Activated CD4-positive, alpha-beta T cell treated with anti-CD3 and anti-CD28 coated beads, Interleukin-2, amount 10 ng/mL, durations not matched to agents 7 days and 5 days (primary cell): ENCODE measurements around the gene HPX. TPM values are rescaled to one million over a fixed set of nuclear protein-coding genes. Genes with fewer than 3 reads are reported as not detected.
A peak's percentile ranks its signal among the peaks of the same experiment; 100 is the strongest.

ENCODE experiments used
- CTCF ChIA-PET: fragments of 350-600 bp; sonication (Branson Sonifier 250); formaldehyde crosslinking; loops from one replicate; lab custom pipeline; 2021; ENCODE audit warnings: antibody characterized with exemption; lab: Charles Lee
- POLR2A ChIA-PET: fragments of 350-600 bp; sonication (Branson Sonifier 250); formaldehyde crosslinking; loops from one replicate; lab custom pipeline; 2021; ENCODE audit warnings: antibody characterized with exemption; lab: Charles Lee
- DNase-seq: peaks from one replicate; pipeline ENCODE4 v3.0.0-alpha.2; 2020
- H3K27ac Mint-ChIP-seq: one replicate; pipeline ENCODE4 v1.8.0; 2021; ENCODE audit warnings: mild to moderate bottlenecking, moderate library complexity, mixed read lengths
- H3K27me3 Mint-ChIP-seq: one replicate; pipeline ENCODE4 v1.8.0; 2021; ENCODE audit warnings: mixed read lengths
- H3K36me3 Mint-ChIP-seq: one replicate; pipeline ENCODE4 v1.8.0; 2021; ENCODE audit warnings: low read depth, mixed read lengths
- H3K4me1 Mint-ChIP-seq: one replicate; pipeline ENCODE4 v1.8.0; 2021; ENCODE audit warnings: mixed read lengths
- H3K4me3 Mint-ChIP-seq: one replicate; pipeline ENCODE4 v1.8.0; 2021; ENCODE audit warnings: mild to moderate bottlenecking, moderate library complexity, mixed read lengths
- H3K9me3 Mint-ChIP-seq: one replicate; pipeline ENCODE4 v1.8.0; 2021; ENCODE audit warnings: mixed read lengths
- total RNA-seq, 2 experiments: library from RNA; stranded (reverse); gene quantifications; one replicate each; pipeline ENCODE4 v1.2.3, GENCODE V29; 2021

Gene HPX
- total RNA-seq, 2 experiments from 2014 or later: 0.35 TPM; not detected in 1

- Mint-ChIP-seq H3K9me3 (no peaks in the 10 kb centered on the region), H3K27me3 (peaks cover 37% of the 10 kb centered on the region), H3K4me3 (no peak overlapping the region), H3K36me3 (no peaks in the 10 kb centered on the region), H3K27ac (no peak overlapping the region), H3K4me1 (no peaks in the 10 kb centered on the region)
- DNase-seq: no peak
- POLR2A ChIA-PET: no interaction called here
- CTCF ChIA-PET: interaction anchor here (0.8 to 1.8 kb wide), 5 partner anchors 10 to 49 kb away, joined by 3 to 7 read pairs (median 4); no protein-coding TSS in a partner anchor
Measured at GRCh38 chr11:6427516-6427915, 13.3 kb downstream of the HPX start.

DNA sequence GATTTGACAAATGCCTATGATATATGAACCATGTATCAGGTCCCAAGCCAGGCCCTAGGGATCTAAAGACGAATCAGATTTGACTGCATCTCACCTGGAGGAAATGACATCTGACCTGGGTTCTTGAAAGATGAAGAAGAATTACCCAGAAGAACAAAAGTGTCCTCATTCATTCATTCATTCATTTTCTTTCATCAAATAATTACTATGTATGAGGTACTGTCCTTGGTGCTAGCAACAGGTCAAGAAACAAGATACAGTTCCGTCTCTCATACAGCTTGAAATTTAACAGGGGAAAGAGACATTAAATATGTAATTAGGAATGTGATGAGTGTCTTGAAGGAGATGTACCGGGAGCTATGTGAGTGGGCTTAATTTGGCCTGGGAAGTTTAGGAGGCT lies 20.1 kb downstream of the HPX start:
- Mint-ChIP-seq H3K4me1 (peaks cover 7% of the 10 kb centered on the region), H3K27ac (no peak overlapping the region), H3K36me3 (no peaks in the 10 kb centered on the region), H3K4me3 (no peak overlapping the region), H3K27me3 (peaks cover 45% of the 10 kb centered on the region), H3K9me3 (no peaks in the 10 kb centered on the region)
- DNase-seq: no peak
- ChIA-PET POLR2A (no interaction called here), CTCF (interaction anchor here (1.4 to 2.8 kb wide), 4 partner anchors 9 to 48 kb away, joined by 3 to 12 read pairs (median 6); no protein-coding TSS in a partner anchor)

- Mint-ChIP-seq H3K4me3 (peak within 1 kb of the TSS; percentile 76), H3K4me1 (peaks cover 7% of the 10 kb centered on the region), H3K36me3 (no peaks in the 10 kb centered on the region), H3K27me3 (peaks cover 32% of the 10 kb centered on the region), H3K27ac (peak within 1 kb of the TSS; percentile 63), H3K9me3 (no peaks in the 10 kb centered on the region)
- peak; percentile 64 for DNase-seq
- CTCF ChIA-PET: interaction anchor here (0.6 to 1.9 kb wide), 10 partner anchors 9 to 1781 kb away, joined by 3 to 12 read pairs (median 4); partner anchors contain the start of genes HPX and SMPD1
- POLR2A ChIA-PET: interaction anchor here (0.6 to 1.4 kb wide), 2 partner anchors 16 to 25 kb away, joined by 3 to 11 read pairs; no protein-coding TSS in a partner anchor
Measured at GRCh38 chr11:6419009-6419631, 21.7 kb downstream of the HPX start, which contains the start of gene APBB1. Gene APBB1 (minus strand): TSS chr11:6419094. CDS start chr11:6411347, 7,747 bp downstream.

GRCh38 chr11:6418557-6419008 lies 22.2 kb downstream of the HPX start:
- Mint-ChIP-seq H3K4me1 (peaks cover 7% of the 10 kb centered on the region), H3K36me3 (no peaks in the 10 kb centered on the region), H3K4me3 (no peak overlapping the region), H3K9me3 (no peaks in the 10 kb centered on the region), H3K27me3 (peaks cover 27% of the 10 kb centered on the region), H3K27ac (no peak overlapping the region)
- ChIA-PET POLR2A (interaction anchor here (0.6 to 1.4 kb wide), 2 partner anchors 16 to 25 kb away, joined by 3 to 11 read pairs; no protein-coding TSS in a partner anchor), CTCF (interaction anchor here (0.6 to 1.7 kb wide), 10 partner anchors 9 to 1782 kb away, joined by 3 to 5 read pairs (median 4); partner anchors contain the start of genes HPX and SMPD1)
- no peak for DNase-seq

DNA sequence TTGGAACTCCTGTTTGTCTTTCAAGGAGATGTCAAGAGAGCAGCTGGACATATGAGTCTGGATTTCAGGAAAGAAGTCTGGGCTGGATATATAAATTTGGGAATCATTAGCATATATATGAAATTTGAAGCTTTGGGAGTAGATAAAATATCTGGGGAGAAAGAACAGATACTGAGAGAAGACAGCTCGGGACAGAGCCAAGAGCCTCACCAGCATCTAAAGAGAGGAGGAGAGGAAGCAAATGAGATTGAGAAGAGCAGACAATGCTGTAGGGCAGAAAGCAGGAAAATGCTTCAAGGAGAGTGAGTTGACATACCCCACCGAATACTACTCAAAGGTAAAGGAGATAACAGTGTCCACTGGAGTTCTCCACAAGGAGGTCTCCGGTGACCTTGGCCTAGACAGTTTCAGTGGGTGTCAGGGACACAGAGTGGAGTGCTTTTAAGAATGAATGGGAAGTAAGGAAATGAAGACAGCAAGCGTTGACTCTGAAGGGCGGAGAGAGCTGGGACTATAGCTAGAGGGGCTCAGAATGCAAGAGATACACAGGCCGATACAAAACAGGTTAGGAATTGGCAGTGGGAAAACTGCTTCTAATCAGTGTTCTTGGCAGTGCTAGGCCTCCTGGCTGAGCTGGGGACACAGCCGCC lies 22.8 kb downstream of the HPX start:
- peaks cover 11% of the 10 kb centered on the region for H3K4me1 Mint-ChIP-seq
- H3K36me3 Mint-ChIP-seq: no peaks in the 10 kb centered on the region
- POLR2A ChIA-PET: no interaction called here
- no peak overlapping the region for H3K4me3 Mint-ChIP-seq
- no peak for DNase-seq
- no peaks in the 10 kb centered on the region for H3K9me3 Mint-ChIP-seq
- peaks cover 21% of the 10 kb centered on the region for H3K27me3 Mint-ChIP-seq
- CTCF ChIA-PET: interaction anchor here (0.6 to 1.7 kb wide), 14 partner anchors 8 to 1782 kb away, joined by 3 to 6 read pairs (median 4); partner anchors contain the start of genes HPX and SMPD1
- no peak overlapping the region for H3K27ac Mint-ChIP-seq

GRCh38 chr11:6415797-6416196 lies 25.0 kb downstream of the HPX start:
- Mint-ChIP-seq H3K4me3 (no peak overlapping the region), H3K4me1 (peaks cover 16% of the 10 kb centered on the region), H3K36me3 (peaks cover 5% of the 10 kb centered on the region), H3K27ac (no peak overlapping the region), H3K27me3 (peaks cover 5% of the 10 kb centered on the region), H3K9me3 (no peaks in the 10 kb centered on the region)
- no peak for DNase-seq
- POLR2A ChIA-PET: no interaction called here
- CTCF ChIA-PET: interaction anchor here (1.1 kb wide), 1 partner anchor 10 kb away, joined by 3 read pairs; no protein-coding TSS in a partner anchor

DNA sequence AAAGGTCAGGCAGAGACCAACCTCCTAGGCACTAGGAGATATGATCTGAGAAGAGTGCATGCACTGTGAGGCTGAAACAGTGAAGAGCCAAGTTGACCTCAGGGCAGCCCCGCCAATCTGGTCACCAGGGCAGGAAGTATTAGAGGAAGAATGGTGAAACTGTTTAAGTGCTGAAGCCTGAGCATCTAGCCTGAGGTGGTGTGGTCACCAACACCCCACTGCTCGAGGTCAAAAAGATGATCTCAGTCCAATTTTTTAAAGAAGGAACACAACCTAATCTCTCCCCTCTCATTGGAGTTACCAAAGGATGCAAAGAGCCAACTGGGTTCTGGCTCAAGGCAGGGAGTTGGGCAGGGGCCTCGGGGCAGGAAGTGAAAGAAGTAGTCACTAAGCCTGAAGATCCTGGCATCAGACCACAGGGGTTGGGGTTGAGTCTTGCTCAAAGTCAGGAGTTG lies 25.9 kb downstream of the HPX start:
- Mint-ChIP-seq H3K4me1 (peaks cover 14% of the 10 kb centered on the region), H3K9me3 (no peaks in the 10 kb centered on the region), H3K27ac (no peak overlapping the region), H3K36me3 (peaks cover 9% of the 10 kb centered on the region), H3K27me3 (peaks cover 3% of the 10 kb centered on the region), H3K4me3 (no peak overlapping the region)
- peak; percentile 27 for DNase-seq
- ChIA-PET POLR2A (no interaction called here), CTCF (interaction anchor here (0.8 to 1.8 kb wide), 3 partner anchors 12 to 253 kb away, joined by 3 to 5 read pairs (median 3); no protein-coding TSS in a partner anchor)

GRCh38 chr11:6413791-6414201 lies 27.0 kb downstream of the HPX start:
- CTCF ChIA-PET: interaction anchor here (0.9 to 1.8 kb wide), 6 partner anchors 9 to 37 kb away, joined by 4 to 7 read pairs (median 4); no protein-coding TSS in a partner anchor
- Mint-ChIP-seq H3K9me3 (no peaks in the 10 kb centered on the region), H3K4me1 (peaks cover 14% of the 10 kb centered on the region), H3K27ac (no peak overlapping the region), H3K27me3 (no peaks in the 10 kb centered on the region), H3K4me3 (no peak overlapping the region), H3K36me3 (peaks cover 18% of the 10 kb centered on the region)
- peak; percentile 69 for DNase-seq
- POLR2A ChIA-PET: interaction anchor here (1.2 kb wide), 1 partner anchor 24 kb away, joined by 3 read pairs; the partner anchor contains the start of gene SMPD1

GRCh38 chr11:6411594-6412031 lies 29.2 kb downstream of the HPX start:
- H3K36me3 Mint-ChIP-seq: peaks cover 21% of the 10 kb centered on the region
- ChIA-PET POLR2A (no interaction called here), CTCF (interaction anchor here (1.1 to 1.9 kb wide), 5 partner anchors 9 to 32 kb away, joined by 3 to 9 read pairs (median 4); no protein-coding TSS in a partner anchor)
- no peaks in the 10 kb centered on the region for H3K27me3 Mint-ChIP-seq
- no peak for DNase-seq
- H3K9me3 Mint-ChIP-seq: no peaks in the 10 kb centered on the region
- peaks cover 27% of the 10 kb centered on the region for H3K4me1 Mint-ChIP-seq
- no peak overlapping the region for H3K4me3 Mint-ChIP-seq
- H3K27ac Mint-ChIP-seq: no peak overlapping the region

DNA sequence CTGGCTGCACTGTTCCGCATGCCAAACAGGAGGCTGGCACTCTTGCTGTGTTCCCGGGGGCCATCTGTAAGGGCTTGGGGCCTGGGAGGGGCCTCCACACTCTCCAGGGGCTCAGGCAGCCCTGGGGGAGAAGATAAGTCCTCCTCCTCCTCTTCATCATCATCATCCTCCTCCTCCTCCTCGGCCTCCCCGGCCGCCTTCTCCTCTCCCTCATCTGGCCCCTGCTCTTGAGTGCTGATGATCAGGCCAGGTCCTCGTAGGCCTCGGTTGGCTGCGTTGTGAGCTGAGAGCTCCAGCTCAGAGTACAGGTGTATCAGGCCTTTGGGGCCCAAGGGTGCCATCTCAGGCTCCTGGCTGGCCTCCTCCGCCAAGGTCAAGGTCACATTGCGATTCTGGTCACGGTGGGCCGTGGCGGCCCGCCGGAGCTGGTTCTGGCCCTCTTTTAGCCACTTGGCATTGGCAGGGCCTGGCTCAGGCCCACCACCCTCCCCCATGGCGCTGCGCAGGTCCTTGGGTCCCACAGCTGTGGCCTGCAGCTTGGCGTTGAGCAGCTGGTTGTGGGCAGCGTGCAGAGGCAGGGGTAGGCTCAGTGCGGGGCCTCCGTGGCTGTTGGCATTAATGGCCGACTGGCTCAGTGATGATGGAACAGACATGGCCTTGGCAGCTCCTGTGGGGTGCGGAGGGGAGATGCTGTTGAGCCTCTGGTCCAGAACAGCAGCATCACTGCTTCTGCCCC lies 29.9 kb downstream of the HPX start:
- no peak overlapping the region for H3K27ac Mint-ChIP-seq
- H3K4me3 Mint-ChIP-seq: no peak overlapping the region
- DNase-seq: no peak
- POLR2A ChIA-PET: no interaction called here
- H3K27me3 Mint-ChIP-seq: no peaks in the 10 kb centered on the region
- H3K36me3 Mint-ChIP-seq: peaks cover 24% of the 10 kb centered on the region
- no peaks in the 10 kb centered on the region for H3K9me3 Mint-ChIP-seq
- peaks cover 34% of the 10 kb centered on the region for H3K4me1 Mint-ChIP-seq
- CTCF ChIA-PET: interaction anchor here (0.9 to 1.9 kb wide), 10 partner anchors 8 to 160 kb away, joined by 3 to 9 read pairs (median 5); no protein-coding TSS in a partner anchor

GRCh38 chr11:6406370-6406769 lies 34.4 kb downstream of the HPX start:
- ChIA-PET CTCF (interaction anchor here (1.0 to 1.5 kb wide), 6 partner anchors 10 to 69 kb away, joined by 3 to 5 read pairs (median 4); no protein-coding TSS in a partner anchor), POLR2A (no interaction called here)
- Mint-ChIP-seq H3K4me3 (no peak overlapping the region), H3K9me3 (no peaks in the 10 kb centered on the region), H3K27ac (peak overlapping the region; percentile 1), H3K4me1 (peaks cover 65% of the 10 kb centered on the region), H3K36me3 (peaks cover 36% of the 10 kb centered on the region), H3K27me3 (no peaks in the 10 kb centered on the region)
- no peak for DNase-seq
